Measurements from ENCODE around the gene RLF.

DNA sequence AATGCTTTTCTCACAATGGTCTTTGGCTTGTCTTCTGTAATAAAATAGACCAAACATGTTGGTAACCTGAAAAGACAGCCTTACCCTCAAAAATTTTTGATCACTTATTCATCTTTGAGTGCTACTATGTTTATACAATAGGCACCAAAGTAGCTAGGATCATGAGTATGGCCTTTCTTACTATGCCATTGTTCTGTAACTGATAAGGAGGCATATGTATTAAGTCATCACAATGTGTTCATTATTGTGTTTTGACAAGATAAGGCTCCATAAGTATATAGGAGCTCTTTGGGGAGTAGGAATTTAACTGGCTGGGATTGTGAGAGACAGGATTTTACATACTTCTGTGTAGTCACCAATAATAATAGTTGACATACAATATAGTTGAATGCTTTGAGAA, 87.2 kb downstream of the RLF start:
- TF ChIP-seq ZBTB33 (IDR thresholded peaks at IDR 0.05) (no peak), CTCF (IDR thresholded peaks at IDR 0.05; ENCODE audit: low read depth, low read length, missing input control) (no peak), RAD21 (IDR thresholded peaks at IDR 0.05) (no peak)

Data from liver (tissue), 3 donors.